HG02884 (cell line): ENCODE results near the gene ARL1.
A peak's percentile ranks its signal among the peaks of the same experiment; 100 is the strongest.
"Not testable (repeated sequence)": the region's sequence is repeated elsewhere in the genome, so short reads cannot be mapped to it uniquely, and the experiment has no call there.

Source experiments
- ATAC-seq: cut with Tn5 transposase; IDR thresholded peaks from one replicate; pipeline ENCODE4 v1.9.1; 2021; ENCODE audit warnings: mild to moderate bottlenecking, moderate library complexity; ENCODE audit not compliant: unreplicated experiment

The ARL1 gene

DNA sequence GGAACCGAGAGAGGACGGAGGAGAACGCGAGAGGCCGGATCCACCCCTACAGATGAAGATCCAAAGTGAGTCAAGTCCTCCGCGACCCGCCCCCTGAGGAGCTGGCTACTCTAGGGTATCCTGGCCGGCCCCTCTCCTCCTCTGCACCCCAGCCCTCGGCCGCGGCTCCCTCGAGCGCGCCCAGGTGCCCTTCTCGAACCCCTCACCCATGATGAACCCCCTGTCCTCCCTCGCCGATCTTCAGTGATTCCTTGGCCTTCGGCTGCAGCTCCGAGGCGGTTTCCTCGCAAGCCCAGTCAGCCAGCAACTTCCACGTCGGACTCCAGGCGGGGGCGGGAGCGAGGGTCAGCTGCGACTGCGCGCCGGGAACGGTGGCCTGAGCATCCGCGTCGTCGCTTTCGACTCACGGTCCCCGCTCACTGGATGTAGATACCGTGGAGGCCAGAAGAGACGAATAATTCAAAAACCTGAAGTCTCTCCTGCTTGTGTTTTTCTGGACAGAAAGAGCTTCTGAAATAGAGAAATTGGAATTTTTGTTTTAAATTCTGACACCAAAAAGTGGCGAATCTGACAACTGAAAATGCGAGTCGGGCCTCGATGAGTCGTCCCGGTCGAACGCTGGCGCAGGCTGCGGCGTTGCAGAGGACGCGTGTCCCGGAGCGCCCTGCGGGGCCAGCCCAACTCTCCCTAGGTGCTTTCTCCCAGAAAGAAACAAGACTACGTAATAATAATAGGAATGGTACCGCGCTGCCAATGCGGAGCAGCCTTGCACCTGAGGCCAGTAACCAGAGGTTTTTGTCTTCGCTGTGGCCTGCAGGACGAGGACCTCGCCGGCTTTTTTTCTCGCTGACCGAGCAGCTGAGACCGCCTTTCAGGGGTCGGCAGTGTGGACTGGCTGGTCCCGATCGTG is at the start of gene ARL1:
TSS of gene ARL1 (minus strand) at position 337 of the 910 bp plus-strand sequence. CDS start at position 210, 127 bp downstream.
- ATAC-seq, result peak; percentile 72

DNA sequence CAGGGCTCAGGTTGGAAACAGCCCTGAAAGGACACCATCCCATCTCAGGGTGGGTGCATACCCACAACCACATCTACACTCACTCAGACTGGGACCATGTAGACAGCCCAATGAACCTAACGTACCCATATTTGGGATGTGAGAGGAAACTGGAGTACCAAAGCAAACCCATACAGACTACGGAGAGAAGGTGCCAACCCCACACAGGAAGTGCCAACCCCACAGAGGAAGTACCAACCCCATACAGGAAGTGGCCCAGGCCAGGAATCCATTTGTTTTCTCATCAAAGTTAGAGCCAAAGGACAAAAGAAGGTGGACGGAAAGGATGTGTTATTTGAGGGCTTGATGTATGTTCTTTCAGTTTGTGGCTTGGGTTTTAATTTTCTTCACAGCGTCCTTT is 48.1 kb upstream of the ARL1 start:
- no peak for ATAC-seq

DNA sequence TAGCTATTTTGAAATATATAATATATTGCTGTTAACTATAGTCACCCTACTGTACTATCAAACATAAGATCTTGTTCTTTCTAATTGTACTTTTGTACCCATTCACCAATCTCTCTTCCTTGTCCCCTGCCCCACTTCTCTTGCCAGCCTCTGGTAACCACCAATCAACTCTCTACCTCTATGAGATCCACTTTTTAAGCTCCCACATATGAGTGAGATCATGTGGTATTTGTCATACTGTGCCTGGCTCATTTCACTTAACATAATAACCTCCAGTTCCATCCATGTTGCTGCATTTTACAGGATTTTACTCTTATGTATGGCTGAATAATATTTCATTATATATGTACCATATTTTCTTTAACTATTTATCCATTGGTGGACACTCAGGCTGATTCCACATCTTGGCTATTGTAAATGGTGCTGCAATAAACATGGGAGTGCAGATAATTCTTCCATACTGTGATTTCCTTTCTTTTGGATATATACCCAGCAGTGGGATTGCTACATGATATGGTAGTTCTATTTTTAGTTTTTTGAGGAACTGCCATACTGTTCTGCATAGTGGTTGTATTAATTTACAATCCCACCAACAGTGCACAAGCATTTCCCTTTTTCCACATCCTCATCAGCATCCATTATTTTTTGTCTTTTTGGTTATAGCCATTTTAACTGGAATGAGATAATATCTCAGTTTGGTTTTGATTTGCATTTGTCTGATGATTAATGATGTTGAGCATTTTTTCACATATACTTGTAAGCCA is 34.1 kb upstream of the ARL1 start:
- ATAC-seq, result no peak

DNA sequence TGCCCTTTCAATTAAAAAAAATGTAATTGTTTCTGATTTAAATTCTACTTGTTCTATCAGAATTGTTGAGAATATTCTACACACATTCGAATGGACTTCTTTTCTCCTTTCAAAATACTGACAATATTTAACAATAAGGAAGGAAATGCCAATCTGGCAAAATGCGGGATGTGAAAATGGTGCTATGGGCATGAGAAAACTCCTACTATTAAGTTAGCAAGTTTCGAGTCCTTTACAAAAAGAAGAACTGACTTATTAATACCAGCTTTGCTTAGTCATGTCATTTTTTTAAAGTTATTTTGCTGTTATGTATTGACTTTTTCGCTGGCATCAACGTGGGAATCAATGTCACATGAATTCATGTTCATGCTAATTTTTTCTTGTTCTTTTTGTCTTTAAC is 31.7 kb upstream of the ARL1 start:
- no peak for ATAC-seq

DNA sequence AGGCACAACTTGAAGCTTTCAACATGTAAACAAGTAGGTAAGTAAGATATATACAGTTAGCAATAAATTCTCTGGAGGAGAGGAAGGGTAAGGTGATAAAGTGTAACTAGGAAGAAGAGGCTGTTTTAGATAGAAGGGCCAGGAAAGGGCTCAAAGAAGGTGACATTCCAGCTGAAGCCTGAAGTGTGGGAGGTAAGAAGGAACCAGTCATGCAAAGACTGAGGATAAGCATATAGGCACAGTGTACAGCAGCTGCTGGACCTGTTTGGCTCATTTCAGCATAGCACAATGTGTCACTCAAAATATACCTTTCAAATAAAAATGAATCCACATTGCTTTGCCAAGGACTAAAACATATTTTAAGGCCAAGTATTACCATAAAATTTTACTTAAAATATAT is 28.6 kb upstream of the ARL1 start:
- no peak for ATAC-seq

DNA sequence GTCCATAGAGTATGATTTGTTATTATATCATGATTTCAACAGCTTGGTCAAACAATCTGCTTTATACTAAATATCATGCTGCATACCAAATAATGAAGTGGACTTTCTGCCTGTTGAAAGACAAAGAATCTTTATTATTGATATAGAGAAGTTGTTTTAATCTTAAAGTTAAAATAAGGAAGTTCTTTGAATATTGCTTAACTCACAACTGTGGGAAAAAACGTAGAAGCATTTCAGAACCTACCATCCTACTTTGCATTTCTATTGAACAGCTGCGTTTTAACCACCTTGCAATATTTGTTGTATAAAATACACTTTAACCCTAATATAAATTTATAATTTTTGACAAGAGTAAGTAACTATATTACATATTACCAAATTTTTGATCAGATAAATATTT is 22.9 kb upstream of the ARL1 start:
- ATAC-seq, result no peak

DNA sequence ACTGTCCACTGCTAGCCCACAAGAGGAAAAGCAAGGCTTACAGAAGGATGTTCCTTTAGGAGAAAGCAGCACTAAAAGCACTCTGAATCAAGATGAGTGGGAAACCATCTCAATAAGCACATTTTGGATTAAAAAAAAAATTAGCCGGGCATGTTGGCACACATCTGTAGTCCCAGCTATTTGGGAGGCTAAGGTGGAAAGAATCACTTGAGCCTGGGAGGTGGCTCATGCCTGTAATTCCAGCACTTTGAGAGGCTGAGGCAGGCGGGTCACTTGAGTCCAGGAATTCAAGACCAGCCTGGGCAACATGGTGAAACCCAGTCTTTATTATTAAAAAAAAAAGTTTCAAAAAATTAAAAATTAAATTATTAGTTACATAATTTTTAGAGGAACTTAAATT is 17.0 kb upstream of the ARL1 start:
- no peak for ATAC-seq

DNA sequence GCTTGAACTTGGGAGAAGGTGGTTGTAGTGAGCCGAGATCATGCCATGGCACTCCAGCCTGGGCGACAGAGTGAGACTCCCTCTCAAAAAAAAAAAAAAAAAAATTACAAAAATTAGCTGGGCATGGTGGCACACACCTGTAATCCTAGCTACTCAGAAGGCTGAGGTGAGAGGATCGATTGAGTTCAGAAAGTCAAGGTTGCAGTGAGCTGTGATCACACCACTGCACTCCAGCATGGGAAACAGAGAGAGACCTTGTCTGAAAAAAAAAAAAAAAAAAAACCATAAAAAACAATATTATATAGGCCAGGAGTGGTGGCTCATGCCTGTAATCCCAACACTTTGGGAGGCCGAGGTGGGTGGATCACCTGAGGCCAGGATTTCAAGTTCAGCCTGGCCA is 14.5 kb upstream of the ARL1 start:
- not testable (repeated sequence) for ATAC-seq

DNA sequence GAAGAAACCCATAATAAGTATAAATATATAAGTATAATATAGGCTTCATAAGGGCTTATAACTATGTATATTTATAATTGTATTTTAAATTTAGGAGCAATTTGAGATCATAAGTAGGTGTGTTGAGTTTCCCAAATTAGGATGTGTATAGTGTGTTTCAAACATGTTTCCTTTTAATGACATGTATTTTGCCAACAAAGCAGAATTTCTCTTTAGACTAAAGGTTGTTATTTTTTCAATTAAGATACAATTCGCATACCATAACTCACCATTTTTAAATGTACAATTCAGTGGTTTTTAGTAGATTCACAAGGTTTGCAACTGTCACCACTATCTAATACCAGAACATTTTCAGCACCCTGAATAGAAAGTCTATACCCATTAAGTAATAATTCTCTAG is 7.7 kb upstream of the ARL1 start:
- ATAC-seq, result no peak

DNA sequence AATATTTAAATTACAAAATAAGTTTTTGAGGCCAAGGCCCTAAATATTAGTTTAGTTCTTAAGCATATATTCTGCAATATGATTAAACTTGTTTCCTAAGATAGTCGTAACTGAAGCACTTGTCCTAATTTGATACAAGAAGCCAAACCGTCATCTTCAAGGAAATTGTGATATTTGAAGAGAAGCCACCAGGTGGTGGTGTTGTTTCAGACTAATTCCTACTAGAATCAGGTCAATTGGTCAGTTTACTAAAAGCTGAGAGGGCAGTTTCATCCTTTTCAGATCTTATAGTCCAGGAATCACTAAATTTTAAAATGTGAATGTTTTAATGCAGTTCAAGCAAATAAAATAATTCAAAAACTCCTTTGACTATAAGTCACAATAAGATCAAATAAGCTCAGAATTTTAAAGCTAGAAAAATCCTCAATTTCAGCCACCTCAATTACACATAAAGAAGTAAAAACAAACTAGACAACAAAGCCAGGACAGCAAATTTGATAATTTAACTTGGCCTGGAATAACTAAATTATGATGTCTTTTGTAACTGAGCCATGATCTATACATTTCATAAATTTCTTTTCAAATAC is 7.1 kb upstream of the ARL1 start:
- peak; percentile 54 for ATAC-seq

DNA sequence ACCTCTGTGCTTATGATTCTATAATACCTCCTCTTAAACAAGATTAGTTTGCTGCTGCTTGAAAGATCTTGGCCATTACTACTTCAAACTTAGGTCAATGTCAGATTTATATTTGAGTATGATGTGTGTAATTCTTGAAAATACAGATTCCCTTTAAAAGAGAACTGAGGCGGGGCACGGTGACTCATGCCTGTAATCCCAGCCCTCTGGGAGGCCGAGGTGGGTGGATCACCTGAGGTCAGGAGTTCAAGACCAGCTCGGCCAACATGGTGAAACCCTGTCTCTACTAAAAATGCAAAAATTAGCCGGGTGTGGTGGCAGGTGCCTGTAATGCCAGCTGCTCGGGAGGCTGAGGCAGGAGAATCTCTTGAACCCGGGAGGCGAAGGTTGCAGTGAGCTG is 2.6 kb upstream of the ARL1 start:
- not testable (repeated sequence) for ATAC-seq

DNA sequence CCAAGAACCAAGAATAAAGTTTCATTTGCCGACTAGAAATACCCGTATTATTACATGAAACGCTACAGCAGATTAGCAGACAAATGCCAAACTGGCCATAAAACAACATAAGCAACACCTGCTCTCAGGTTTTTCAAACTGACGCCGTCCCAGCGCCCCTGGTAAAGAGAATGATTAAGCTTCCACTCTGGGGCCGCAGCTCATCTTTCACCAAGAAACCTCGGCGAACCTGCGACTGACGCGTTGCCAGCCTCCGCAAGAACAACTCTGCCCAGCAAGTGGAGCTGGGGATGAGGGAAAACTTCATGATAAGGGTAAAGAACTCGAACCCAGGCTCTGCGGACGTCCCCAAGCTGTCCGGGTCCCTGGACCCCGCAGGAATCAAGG is 530 bp downstream of the ARL1 start:
- peak; percentile 29 for ATAC-seq

DNA sequence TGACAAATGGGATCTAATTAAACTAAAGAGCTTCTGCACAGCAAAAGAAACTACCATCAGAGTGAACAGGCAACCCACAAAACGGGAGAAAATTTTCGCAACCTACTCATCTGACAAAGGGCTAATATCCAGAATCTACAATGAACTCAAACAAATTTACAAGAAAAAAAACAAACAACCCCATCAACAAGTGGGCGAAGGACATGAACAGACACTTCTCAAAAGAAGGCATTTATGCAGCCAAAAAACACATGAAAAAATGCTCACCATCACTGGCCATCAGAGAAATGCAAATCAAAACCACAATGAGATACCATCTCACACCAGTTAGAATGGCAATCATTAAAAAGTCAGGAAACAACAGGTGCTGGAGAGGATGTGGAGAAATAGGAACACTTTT is 16.4 kb downstream of the ARL1 start:
- ATAC-seq, result not testable (repeated sequence)

DNA sequence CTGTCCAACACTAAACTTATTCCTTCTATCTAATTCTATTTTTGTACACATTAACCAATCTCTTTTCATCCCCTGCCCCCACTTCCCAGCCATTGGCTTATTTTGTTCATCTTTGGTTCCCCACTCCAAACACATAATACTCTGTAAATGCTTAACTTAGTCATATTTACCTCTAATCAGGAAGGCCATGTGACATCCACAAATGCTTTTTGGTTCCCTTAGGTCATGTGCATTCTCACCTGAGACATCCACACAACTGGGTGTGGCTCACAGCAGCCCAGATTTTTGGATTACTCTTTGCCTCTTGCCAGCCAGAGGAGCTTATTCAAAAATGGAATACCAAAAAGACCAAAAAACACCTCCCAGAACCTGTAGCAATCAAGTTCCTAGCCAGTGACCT is 28.4 kb downstream of the ARL1 start:
- ATAC-seq, result no peak

DNA sequence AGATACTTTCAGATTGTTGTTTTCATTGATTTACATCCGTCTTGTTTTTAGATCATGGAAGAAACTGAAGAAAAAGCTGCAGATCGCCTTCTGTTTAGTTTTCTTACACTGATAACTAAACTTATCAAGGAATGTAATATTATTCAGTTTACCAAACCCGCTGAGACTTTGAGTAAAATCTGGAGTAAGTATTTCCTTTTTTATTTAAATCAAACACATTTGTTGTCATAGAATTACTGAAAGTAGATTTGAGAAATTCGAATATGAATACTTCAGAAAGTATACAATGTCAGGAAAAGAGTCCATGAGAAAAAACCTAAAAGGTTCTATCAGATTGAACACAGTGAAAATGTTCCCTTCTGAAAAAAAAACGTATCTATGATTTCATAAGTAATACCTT is 32.0 kb downstream of the ARL1 start:
- ATAC-seq, result no peak

DNA sequence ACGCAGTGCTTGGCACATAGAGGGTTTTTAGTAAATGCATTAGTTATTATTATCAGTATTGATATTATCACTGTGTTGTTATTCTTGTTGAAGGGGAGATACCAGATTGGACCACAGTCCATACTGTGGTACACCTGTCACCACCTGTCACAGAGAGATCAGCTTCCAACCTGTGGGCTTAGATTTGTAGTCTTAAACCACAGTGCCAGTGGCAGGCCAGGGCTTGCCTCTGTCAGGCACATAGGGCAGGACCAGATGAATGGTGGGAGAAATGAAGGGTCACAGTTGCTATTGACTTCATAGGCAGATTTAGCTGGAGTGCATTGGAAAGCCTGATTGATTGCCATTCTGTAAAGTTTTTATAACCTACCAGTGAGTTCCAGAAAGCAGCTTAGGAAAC is 35.1 kb downstream of the ARL1 start:
- no peak for ATAC-seq

DNA sequence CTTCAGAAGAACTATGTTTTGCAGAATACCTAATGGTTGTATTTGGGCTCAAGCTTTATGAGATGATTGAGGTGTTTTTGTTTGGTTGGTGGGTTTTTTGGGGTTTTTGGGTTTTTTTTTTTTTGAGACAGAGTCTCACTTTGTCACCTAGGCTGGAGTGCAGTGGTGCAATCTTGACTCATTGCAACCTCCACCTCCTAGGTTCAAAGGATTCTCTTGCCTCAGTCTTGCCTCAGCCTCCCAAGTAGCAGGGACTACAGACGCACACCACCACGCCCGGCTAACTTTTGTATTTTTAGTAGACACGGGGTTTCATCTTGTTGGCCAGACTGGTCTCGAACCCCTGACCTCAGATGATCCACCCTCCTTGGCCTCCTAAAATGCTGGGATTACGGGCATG is 39.6 kb downstream of the ARL1 start:
- ATAC-seq, result no peak

DNA sequence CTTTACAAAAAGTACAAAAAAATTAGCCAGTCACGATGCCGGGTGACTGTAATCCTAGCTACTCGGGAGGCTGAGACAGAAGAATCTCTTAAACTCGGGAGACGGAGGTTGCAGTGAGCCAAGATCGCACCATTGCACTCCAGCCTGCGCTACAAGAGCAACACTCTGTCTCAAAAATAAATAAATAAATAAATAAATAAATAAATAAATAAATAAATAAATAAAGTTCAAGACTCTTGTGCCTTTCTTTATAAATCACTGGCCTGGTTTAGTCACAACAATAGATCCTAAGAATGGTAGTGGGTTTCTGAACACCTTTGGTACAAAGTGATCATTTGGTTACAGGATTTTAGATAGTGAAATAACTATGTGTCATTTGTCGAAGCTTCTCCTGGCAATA is 46.1 kb downstream of the ARL1 start:
- no peak for ATAC-seq

DNA sequence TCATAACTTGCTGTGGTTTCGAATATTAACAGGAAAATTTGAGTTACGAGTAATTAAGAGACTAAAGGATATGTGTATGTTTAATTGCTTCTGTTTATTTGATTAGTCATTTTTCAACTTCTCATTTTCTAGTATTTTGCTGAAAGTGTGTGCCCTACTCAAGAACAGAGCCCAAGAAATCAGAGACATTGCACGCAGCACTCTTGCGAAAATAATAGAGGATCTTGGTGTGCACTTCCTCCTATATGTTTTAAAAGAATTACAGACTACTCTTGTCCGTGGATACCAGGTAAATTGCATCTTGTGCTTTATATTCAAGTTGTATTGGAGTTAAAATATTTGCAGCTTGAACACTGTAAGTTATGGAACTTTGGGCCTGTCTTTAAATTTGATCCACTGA is 50.8 kb downstream of the ARL1 start:
- no peak for ATAC-seq

DNA sequence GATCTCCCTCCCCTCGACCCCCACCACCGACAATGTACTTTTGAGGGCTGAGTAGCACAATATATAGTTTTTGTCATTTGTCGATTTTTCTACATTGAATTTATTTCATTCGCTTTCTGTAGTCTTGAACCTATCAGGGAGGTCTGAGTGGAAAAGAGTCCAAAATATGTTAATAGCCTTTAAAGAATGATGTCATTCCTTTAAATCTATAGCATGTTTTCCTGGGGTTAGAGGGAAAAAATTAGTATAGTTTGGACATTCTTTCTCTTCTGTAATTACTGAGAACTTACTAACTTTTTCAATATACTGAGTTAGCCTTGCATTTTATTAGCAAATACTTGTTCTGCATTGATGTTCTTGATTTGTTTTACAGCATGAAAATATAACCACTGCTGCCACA is 55.9 kb downstream of the ARL1 start:
- ATAC-seq, result no peak

DNA sequence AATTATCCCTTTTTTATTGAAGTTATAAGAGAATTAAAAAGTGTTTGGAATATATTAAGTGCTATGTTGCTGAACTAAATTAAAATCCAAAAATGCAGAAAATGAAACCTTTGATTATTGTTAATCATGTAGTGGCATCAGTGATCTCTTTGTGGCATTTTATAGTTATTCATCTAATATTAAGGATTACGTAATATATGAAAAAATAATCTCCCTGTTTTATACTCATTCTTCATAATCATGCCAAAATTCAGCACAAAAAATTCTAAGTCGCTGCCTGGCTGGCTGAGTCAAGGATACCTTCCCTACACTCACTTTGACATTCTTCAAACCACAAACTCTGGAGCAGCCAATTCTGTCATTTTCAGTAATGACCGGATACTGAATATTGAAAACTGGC is 63.7 kb downstream of the ARL1 start:
- no peak for ATAC-seq
